A673 (cell line): ENCODE results near the gene RNF40. TPM values are rescaled to one million over a fixed set of nuclear protein-coding genes. Genes with fewer than 3 reads are reported as not detected.

ENCODE experiments used
- BruUV-seq: library from RNA; stranded (reverse); fragments of 400-500 nt; replicated peaks from 2 replicates; lab custom pipeline; 2021; lab: Mats Ljungman, UMichigan
- CTCF ChIA-PET: fragments of 300-600 bp; sonication (Branson Sonifier 250); formaldehyde crosslinking; loops from one replicate; lab custom pipeline; 2022; ENCODE audit warnings: antibody characterized with exemption; lab: Charles Lee
- POLR2A ChIA-PET: fragments of 300-600 bp; sonication (Branson Sonifier 250); formaldehyde crosslinking; loops from one replicate; lab custom pipeline; 2022; ENCODE audit warnings: antibody characterized with exemption; ENCODE audit not compliant: low non-redundant PET; lab: Charles Lee
- DNase-seq: peaks from one replicate; pipeline ENCODE4 v3.0.0-alpha.2; 2015; ENCODE audit warnings: low spot score
- H3K27ac ChIP-seq: fragments of 200-600 bp; sonication (generic); 2 replicates; pipeline ENCODE4 v1.5.1; 2016; ENCODE audit warnings: mixed run types, low read depth, mild to moderate bottlenecking, mixed read lengths, antibody characterized with exemption, low read length; ENCODE audit not compliant: poor library complexity, severe bottlenecking
- H3K27me3 ChIP-seq: fragments of 200-600 bp; sonication (generic); replicated peaks from 2 replicates; pipeline ENCODE4 v1.6.1; 2017; ENCODE audit warnings: mixed run types, low read depth, mild to moderate bottlenecking, mixed read lengths, antibody characterized with exemption, low read length; ENCODE audit not compliant: insufficient read depth, poor library complexity
- H3K36me3 ChIP-seq: fragments of 200-600 bp; sonication (generic); 2 replicates; pipeline ENCODE4 v1.6.1; 2016; ENCODE audit warnings: mixed run types, mild to moderate bottlenecking, mixed read lengths, antibody characterized with exemption, low read length; ENCODE audit not compliant: insufficient read depth, poor library complexity, severe bottlenecking
- H3K4me1 ChIP-seq: fragments of 200-600 bp; sonication (generic); 2 replicates; pipeline ENCODE4 v1.6.1; 2017; ENCODE audit warnings: mixed run types, mild to moderate bottlenecking, mixed read lengths, antibody characterized with exemption, low read length; ENCODE audit not compliant: insufficient read depth, poor library complexity, severe bottlenecking
- H3K4me3 ChIP-seq: fragments of 200-600 bp; sonication (generic); 2 replicates; pipeline ENCODE4 v1.5.1; 2016; ENCODE audit warnings: low read depth, mixed run types, mild to moderate bottlenecking, mixed read lengths, low read length; ENCODE audit not compliant: poor library complexity, severe bottlenecking
- H3K9me3 ChIP-seq: fragments of 200-600 bp; sonication (generic); 2 replicates; pipeline ENCODE4 v1.6.1; 2016; ENCODE audit warnings: mixed run types, low read depth, mild to moderate bottlenecking, mixed read lengths, antibody characterized with exemption, low read length; ENCODE audit not compliant: poor library complexity, severe bottlenecking
- EZH2 ChIP-seq: fragments of 200-600 bp; sonication (generic); IDR thresholded peaks from 2 replicates; pipeline ENCODE4 v1.6.1; 2017; ENCODE audit warnings: borderline replicate concordance, low read depth, mild to moderate bottlenecking, mixed read lengths, antibody characterized with exemption, low read length; ENCODE audit not compliant: poor library complexity, severe bottlenecking
- intact Hi-C: fragments of 100-400 bp; cut with micrococcal nuclease; formaldehyde crosslinking; loops from one replicate; pipeline ENCODE4 v1.10.0; 2022; ENCODE audit not compliant: unreplicated experiment
- total RNA-seq: library from RNA; stranded (reverse); gene quantifications from 2 replicates; pipeline ENCODE4 v1.2.3, GENCODE V29; 2021
- TF ChIP-seq, protein P1 (sequence below): fragments of 300-800, 200-600 bp; sonication (generic); conservative IDR thresholded peaks from 2 replicates; pipeline ENCODE4 v1.5.1; 2017; ENCODE audit warnings: low read depth, mild to moderate bottlenecking, antibody characterized with exemption, low read length, moderate library complexity, mixed read lengths

The RNF40 gene
- total RNA-seq, 1 experiment from 2014 or later = 132 TPM

DNA sequence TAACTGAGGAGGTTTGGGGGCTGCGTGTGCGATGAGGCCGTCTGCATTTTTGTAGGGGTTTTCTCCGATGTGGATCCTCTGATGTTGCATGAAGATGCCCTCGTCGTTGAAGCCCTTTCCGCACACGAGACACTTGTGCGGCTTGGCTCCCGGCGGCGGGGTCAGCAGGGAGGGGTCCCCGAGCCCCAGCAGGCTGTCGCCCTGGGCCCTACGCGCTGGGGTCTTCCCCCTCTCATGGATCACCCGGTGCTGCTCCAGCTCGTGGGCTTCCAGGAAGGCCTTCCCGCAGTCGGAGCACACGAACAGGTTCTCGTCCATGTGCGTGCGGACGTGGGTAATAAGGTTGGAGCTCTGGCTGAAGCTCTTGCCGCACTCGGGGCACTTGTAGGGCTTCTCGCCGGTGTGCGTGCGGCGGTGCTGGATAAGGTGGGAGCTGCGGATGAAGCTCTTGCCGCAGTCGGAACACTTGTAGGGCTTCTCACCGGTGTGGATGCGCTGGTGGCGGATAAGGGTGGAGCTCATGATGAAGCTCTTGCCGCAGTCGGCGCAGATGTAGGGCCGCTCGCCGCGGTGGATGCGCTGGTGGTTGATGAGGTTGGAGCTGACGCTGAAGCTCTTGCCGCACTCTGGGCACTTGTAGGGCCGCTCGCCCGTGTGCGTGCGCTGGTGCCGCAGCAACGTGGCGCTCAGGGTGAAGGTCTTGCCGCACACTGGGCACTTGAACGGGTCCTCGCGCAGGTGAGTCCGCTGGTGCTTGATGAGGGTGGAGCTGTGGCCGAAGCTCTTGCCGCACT, 20.6 kb downstream of the RNF40 start:
- Histone ChIP-seq H3K9me3 (no peaks in the 10 kb centered on the region), H3K27me3 (no peaks in the 10 kb centered on the region), H3K36me3 (peaks cover 22% of the 10 kb centered on the region), H3K4me3 (no peak overlapping the region), H3K27ac (no peak overlapping the region), H3K4me1 (no peaks in the 10 kb centered on the region)
- TF ChIP-seq, protein P1, sequence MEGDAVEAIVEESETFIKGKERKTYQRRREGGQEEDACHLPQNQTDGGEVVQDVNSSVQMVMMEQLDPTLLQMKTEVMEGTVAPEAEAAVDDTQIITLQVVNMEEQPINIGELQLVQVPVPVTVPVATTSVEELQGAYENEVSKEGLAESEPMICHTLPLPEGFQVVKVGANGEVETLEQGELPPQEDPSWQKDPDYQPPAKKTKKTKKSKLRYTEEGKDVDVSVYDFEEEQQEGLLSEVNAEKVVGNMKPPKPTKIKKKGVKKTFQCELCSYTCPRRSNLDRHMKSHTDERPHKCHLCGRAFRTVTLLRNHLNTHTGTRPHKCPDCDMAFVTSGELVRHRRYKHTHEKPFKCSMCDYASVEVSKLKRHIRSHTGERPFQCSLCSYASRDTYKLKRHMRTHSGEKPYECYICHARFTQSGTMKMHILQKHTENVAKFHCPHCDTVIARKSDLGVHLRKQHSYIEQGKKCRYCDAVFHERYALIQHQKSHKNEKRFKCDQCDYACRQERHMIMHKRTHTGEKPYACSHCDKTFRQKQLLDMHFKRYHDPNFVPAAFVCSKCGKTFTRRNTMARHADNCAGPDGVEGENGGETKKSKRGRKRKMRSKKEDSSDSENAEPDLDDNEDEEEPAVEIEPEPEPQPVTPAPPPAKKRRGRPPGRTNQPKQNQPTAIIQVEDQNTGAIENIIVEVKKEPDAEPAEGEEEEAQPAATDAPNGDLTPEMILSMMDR = no peak
- no peak for TF ChIP-seq EZH2
- DNase-seq = no peak
- intact Hi-C loops = no loop called here
- BruUV-seq = no TSS peak
- CTCF ChIA-PET = interaction anchor here (0.6 kb wide), 1 partner anchor 604 kb away, joined by 3 read pairs; no protein-coding TSS in a partner anchor
- POLR2A ChIA-PET = interaction anchor here (0.5 kb wide), 1 partner anchor 29 kb away, joined by 6 read pairs; no protein-coding TSS in a partner anchor

DNA sequence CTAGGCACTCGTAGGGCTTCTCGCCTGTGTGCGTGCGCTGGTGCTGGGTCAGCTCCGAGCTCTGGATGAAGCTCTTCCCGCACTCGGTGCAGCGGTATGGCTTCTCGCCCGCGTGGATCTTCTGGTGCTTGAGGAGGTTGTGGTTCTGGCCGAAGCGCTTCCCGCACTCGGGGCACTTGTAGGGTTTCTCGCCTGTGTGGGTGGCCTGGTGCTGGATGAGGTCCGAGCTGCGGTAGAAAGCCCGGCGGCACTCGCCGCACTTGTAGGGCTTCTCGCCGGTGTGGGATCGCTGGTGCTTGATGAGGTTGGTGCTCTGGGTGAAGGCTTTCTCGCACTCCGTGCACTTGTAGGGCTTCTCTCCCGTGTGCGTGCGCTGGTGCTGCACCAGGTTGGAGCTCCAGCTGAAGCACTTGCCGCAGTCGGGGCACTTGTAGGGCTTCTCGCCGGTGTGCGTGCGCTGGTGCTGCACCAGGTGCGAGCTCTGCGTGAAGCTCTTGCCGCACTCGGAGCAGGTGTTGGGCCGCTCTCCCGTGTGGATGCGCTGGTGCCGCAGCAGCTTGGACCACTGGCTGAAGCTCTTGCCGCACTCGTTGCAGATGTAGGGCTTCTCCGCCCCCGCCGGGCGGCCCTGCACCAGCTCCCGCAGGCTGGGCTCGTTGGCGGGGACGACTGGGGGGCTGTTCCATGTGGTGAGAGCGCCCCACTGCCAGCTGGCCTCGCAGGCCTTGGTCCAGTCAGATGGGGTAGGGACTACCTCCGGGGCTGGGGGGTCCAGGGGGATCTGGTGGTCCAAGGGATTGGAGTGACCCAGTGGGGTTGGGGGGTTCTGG, 21.4 kb downstream of the RNF40 start:
- Histone ChIP-seq H3K36me3 (peaks cover 22% of the 10 kb centered on the region), H3K9me3 (no peaks in the 10 kb centered on the region), H3K27ac (no peak overlapping the region), H3K4me3 (no peak overlapping the region), H3K27me3 (no peaks in the 10 kb centered on the region), H3K4me1 (no peaks in the 10 kb centered on the region)
- ChIA-PET CTCF (no interaction called here), POLR2A (interaction anchor here (0.5 kb wide), 1 partner anchor 30 kb away, joined by 6 read pairs; no protein-coding TSS in a partner anchor)
- no peak for DNase-seq
- TF ChIP-seq, protein P1 = no peak
- no peak for TF ChIP-seq EZH2
- BruUV-seq = no TSS peak
- intact Hi-C loops = no loop called here

DNA sequence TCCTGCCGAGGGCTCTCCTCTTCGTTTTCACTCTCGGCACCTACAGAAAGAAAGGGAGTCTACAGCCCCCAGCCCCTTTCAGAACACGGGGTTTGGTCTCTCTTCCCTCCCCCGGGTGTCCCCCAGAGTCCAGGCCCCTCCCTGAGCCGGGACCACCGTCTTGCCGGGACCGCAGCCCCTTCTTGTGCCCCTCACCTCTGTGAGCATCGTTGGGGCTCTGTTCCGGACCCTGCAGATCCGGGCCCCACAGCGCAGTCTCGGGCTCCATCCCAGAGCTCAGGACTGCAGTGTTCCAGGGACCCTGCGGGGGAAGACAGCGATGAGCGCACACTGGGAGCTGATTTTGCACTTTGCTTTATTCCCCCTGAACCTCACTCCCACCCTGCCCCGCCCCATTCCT, 22.1 kb downstream of the RNF40 start:
- ChIA-PET POLR2A (no interaction called here), CTCF (no interaction called here)
- H3K27ac ChIP-seq = no peak overlapping the region
- no peaks in the 10 kb centered on the region for H3K4me1 ChIP-seq
- peaks cover 22% of the 10 kb centered on the region for H3K36me3 ChIP-seq
- intact Hi-C loops = no loop called here
- no peaks in the 10 kb centered on the region for H3K9me3 ChIP-seq
- no peaks in the 10 kb centered on the region for H3K27me3 ChIP-seq
- H3K4me3 ChIP-seq = no peak overlapping the region
- no TSS peak for BruUV-seq
- TF ChIP-seq, protein P1 = no peak
- TF ChIP-seq EZH2 = no peak
- DNase-seq = no peak
